HCT116 (cell line): ENCODE data around the gene PDCD1LG2.

Experiments used
- EZH2 ChIP-seq: fragments of 200-600 bp; sonication (generic); IDR thresholded peaks from 2 replicates; pipeline ENCODE4 v1.6.1; 2017; ENCODE audit warnings: antibody characterized with exemption, mixed run types
- EZH2phosphoT487 ChIP-seq: fragments of 200-600 bp; IDR thresholded peaks from 2 replicates; pipeline ENCODE4 v1.6.1; 2018; ENCODE audit warnings: antibody characterized with exemption, borderline replicate concordance
- TF ChIP-seq, protein P1 (sequence below), 3 experiments: fragments of 200-600 bp in 1 of 3; sonication (generic) in 1 of 3; IDR thresholded peaks in 2 of 3; conservative IDR thresholded peaks in 1 of 3; 2 replicates each; pipeline ENCODE4 v1.5.1; 2012 to 2017; ENCODE audit warnings: low read depth in 2 of 3, low read length in 2 of 3, antibody characterized with exemption in 1 of 3, borderline replicate concordance in 1 of 3, control low read depth in 1 of 3, mild to moderate bottlenecking in 1 of 3, mixed read lengths in 1 of 3, mixed run types in 1 of 3, moderate library complexity in 1 of 3; ENCODE audit not compliant: insufficient read depth in 1 of 3

- TF ChIP-seq EZH2phosphoT487 (no peak), EZH2 (no peak)
- TF ChIP-seq, protein P1, sequence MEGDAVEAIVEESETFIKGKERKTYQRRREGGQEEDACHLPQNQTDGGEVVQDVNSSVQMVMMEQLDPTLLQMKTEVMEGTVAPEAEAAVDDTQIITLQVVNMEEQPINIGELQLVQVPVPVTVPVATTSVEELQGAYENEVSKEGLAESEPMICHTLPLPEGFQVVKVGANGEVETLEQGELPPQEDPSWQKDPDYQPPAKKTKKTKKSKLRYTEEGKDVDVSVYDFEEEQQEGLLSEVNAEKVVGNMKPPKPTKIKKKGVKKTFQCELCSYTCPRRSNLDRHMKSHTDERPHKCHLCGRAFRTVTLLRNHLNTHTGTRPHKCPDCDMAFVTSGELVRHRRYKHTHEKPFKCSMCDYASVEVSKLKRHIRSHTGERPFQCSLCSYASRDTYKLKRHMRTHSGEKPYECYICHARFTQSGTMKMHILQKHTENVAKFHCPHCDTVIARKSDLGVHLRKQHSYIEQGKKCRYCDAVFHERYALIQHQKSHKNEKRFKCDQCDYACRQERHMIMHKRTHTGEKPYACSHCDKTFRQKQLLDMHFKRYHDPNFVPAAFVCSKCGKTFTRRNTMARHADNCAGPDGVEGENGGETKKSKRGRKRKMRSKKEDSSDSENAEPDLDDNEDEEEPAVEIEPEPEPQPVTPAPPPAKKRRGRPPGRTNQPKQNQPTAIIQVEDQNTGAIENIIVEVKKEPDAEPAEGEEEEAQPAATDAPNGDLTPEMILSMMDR (IDR thresholded peaks at IDR 0.05 in 2 of 3, conservative IDR thresholded peaks at IDR 0.05 in 1 of 3; ENCODE audit: borderline replicate concordance in 1 of 3, insufficient read depth in 1 of 3, low read depth in 2 of 3, low read length in 2 of 3), result no peak
Measured at GRCh38 chr9:5610491-5610890, 100.2 kb downstream of the PDCD1LG2 start.
